SK-N-MC (cell line): ENCODE data around the gene SLC4A5.

Experiments used
- EZH2 ChIP-seq: fragments of 200-600 bp; sonication (generic); IDR thresholded peaks from one replicate; pipeline ENCODE4 v1.6.1; 2017; ENCODE audit warnings: antibody characterized with exemption
- FOXP2 ChIP-seq: optimal IDR thresholded peaks from 2 replicates; pipeline ENCODE3; 2011; ENCODE audit warnings: mild to moderate bottlenecking, moderate library complexity; ENCODE audit not compliant: insufficient read depth; ENCODE audit errors: extremely low read length, control extremely low read depth
- POLR2AphosphoS5 ChIP-seq: IDR thresholded peaks from 2 replicates; pipeline ENCODE4 v1.6.1; 2012; ENCODE audit warnings: mild to moderate bottlenecking, low read depth, low read length, borderline replicate concordance

DNA sequence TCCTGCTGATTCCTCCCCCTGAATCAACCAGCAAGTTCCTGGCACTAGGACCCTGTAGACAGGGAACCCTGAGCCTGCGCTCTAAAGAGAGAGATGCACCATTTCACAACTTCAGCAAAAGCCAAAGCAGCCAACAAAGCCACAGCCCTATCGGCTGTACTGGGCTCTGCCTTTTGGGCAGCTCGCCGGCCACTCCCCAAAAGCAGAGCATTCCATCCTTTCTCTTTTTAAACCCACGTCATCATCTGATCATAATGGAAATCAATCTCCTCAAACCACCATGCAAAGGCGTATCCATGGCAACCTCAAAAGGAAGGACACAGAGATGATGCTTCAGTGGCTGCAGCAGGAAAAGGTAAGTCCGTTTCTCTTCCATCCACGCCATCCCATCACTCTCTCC, 42.2 kb upstream of the SLC4A5 start:
- TF ChIP-seq POLR2AphosphoS5, result no peak
- TF ChIP-seq EZH2, result no peak
- no peak for TF ChIP-seq FOXP2
